ENCODE data around the gene RPN1.
"Not testable (repeated sequence)": the region's sequence is repeated elsewhere in the genome, so short reads cannot be mapped to it uniquely, and the experiment has no call there.

RPN1 gene

DNA sequence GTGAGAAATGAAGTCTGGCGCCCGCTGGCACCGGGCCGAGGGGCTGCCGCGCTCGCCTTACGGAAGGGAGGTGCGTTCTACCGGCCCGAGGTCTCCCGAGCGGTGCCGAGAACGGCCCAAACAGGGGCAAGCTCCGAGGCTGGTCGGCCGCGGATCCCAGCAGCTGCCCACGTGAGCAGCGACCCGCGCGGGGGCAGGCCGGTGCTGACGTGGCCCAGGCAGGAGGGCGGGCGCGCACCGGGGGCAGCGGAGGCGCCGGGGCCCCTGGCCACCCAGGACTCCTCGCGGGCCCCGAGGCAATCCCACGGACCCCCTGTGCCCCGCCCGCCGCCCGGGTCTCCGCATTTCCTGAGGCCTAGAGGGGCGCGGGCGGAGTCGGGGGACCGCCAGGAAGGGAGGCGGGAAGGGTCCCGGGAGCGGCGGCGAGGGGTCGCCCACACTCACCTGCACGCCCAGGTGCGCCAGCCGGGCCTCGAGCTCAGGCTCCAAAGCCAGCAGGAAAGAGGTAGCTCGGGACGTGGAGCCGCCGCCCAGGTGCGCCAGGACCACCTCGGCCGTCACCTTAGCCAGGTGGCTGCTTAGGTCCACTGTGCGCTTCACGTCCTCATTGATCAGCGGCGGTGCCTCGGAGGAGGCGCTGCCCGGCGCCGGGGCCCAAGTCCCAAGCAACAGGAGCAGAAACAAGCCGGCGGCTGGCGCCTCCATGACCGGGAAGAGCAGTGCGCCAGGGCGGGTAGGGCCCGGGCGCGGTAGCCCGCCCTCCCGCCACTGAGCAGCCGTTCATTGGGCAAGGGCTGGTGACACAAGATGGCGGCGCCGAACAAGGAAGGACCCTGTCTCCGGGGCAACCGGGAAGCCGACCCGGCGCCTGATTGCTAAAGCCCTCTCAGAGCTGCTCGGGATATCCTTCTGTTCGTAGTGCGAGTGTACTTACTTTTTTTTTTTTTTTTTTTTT, at the start of gene RPN1:
Gene RPN1 (minus strand): TSS at position 723 of the 955 bp plus-strand sequence. CDS start 18 bp downstream, at position 705.
- DNase-seq = peak; percentile 99

DNA sequence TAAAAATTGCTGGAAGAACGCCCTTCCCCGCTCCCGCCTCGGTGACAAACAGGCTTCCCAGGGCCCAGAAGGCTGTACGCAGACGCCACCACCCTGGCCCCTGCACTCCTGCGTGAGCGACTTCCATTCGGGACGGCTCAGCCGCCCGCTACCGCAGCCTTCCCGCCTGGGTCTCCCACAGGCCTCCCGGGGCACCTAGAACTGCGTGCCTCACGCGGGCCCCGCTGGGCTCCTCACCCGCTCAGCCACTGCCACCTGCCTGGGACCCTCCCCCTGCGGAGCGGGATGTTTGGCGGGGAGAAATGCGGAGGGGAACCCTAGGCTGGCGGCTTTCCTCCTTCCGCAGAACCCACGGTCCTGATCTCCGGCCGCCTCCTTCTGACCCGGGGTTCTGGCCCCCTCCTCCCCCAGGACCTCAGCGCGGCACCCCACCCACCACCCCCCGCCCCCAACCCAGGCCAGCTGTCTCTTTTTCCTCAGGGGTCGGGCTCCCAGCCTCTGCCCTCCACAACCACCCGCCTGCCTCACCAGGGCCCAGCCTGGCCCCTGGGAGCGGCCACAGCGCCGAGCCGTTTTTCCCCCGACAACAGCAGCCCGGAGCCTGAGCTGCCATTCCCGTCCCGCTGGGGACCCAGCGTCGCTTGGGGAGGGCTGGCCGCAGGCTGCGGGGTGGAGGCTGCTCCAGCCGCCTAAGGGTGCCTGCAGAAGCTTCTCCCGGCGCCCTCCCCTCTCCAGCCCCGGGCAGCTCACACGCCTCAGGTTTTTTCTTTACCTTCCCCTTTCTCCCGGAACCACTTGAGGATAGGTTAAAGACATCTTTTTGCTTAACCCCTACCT, 47.8 kb upstream of the RPN1 start:
- DNase-seq = peak; percentile 62

GRCh38 chr3:128697341-128697740, 46.7 kb upstream of the RPN1 start:
- peak; percentile 40 for DNase-seq

- DNase-seq = no peak
These were observed 43.1 kb upstream of the RPN1 start for GRCh38 chr3:128693696-128694095.

- no peak for DNase-seq
These were observed 38.4 kb upstream of the RPN1 start for GRCh38 chr3:128689060-128689459.

GRCh38 chr3:128686465-128686864, 35.8 kb upstream of the RPN1 start:
- DNase-seq = no peak

- no peak for DNase-seq
These were observed 34.5 kb upstream of the RPN1 start for GRCh38 chr3:128684986-128685726.

DNA sequence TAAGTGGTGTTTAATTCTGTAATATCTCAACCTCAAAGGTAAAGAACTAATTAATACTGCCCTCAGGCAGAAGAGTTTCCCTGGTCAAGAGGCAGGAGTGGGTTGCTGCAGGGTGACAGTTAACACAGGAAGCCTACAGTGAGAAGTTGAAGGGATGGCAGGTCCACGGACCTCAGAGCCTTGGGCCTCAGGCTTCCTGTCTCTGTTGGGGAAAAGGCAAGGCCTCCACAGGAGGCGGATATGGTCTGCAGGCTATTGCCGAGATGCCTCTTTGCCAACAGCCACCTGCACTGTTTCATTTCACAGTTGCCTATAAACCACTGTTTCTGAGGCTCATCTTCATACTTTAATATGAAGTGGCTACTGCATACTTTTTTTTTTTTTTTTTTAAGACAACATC, 33.3 kb upstream of the RPN1 start:
- DNase-seq = peak; percentile 74

DNA sequence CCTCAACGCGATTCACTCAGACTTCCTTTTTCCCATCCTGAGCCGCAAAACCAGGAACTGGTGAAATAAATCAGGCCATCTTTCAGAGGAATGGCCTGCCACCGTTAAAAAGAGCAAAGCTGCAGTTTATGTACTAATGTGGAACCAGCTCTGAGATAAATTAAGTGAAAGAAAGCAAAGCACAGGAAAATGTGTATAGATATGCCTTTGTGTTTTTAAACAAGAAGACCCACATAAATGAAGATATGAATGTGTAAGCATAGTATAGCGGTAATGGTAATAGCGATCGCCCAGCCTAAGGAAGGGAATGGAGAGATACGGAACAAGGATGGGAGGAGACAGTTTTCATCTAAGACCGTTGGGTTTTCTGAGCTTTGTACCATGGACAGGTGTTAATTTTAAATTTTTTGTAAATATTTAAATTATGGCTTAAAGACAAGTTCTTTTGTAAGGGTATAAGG, 30.8 kb upstream of the RPN1 start:
- DNase-seq = no peak

DNA sequence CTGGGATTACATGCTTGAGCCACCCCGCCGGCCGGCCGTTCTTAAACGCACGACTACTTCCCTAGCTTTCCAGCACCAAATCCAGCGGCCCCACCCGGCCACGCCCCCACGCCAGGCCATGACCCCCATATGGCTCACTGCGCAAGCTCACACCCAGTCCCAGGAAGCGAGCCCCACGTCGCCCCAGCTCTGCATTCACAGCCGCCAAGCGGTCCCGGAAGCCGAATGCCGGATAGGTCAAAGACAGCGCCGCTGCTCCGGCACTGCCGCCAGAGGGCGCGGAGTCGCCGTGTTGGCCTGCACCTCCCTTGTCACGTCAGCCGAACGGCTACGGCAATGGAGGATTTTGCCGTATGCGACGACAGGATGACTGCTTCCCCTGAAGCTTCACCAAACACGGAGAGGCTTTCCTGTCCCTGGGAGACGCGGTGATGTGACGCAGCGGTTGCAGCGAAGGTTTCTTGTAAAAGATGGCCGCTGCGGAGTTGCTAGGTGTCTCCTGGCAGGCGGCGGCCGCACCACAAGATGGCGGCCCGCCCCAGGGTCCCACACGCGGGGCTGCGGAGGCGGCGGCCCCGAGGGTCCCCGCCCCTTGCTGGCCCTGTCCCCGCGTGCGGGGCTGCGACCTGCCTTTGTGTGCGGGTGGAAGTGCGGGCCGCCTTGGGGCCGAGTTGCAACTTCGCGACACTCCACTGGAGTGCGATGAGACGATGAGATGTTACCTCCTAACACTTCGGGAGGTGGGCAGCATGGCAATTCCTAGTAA, 30.2 kb upstream of the RPN1 start:
- DNase-seq = peak; percentile 99

GRCh38 chr3:128679338-128679737, 28.7 kb upstream of the RPN1 start:
- DNase-seq = peak; percentile 37

DNA sequence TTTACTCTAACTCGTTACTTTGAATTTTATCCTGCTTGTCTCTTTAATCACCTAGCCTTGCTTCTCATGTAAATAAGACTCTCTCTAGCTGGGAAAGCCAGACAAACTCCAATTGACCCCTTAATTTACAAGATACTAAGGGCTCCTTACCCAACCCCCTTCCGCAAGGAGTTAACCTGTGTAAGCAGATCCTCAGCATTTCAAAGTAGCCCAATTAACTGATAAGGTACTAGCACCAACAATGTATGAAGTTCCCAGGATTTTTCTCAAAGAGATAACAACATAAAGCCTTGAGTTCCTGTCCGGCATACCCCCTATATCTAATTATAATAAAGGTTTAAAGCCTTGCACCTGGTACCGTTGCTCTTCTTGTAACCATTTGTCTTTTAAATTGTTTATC, 25.2 kb upstream of the RPN1 start:
- DNase-seq = not testable (repeated sequence)

DNA sequence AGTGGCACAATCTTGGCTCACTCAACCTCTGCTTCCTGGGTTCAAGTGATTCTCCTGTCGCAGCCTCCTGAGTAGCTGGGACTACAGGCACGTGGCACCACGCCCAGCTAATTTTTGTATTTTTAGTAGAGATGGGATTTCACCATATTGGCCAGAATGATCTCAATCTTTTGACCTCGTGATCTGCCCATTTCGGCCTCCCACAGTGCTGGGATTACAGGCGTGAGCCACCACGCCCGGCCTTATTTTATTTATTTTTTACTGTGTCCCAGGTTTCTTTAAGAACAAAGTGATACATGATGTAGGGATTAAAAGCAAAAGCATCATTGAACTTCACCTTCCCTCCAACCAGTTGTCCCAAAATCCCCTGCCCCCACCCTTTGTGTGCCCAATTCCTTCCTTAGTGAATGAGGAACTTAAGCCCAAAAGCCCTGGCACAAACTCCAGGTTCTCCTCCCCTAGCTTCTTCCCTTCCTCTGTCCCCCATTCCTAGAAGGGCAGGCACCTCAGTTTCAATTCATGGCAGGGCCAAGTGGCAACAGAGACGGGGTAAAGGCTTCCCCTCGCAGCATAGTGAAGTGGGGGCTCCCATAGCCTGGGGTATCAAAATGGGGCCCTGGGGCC, 23.7 kb upstream of the RPN1 start:
- DNase-seq = no peak

DNA sequence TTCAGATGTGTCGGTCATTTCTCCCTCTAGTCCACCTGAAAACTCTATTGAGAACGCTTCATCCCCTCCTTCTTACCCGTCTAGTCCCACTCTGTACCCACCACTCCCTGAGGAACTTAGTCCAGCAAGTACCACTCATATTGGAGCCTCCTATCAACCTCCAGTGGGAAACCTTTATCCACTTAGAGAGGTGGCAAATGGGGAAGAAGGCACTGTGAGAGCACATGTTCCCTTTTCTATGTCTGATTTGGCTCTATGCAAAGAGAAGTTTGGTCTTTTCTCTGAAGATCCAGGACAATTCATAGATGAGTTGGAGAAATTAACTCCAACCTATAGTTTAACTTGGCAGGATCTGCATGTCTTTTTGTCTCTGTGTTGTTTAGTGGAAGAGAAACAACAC, 17.0 kb upstream of the RPN1 start:
- DNase-seq = no peak

- peak; percentile 78 for DNase-seq
These were observed 14.9 kb upstream of the RPN1 start for GRCh38 chr3:128665362-128666021.

GRCh38 chr3:128663151-128663550, 12.5 kb upstream of the RPN1 start:
- no peak for DNase-seq

- DNase-seq = no peak
These were observed 4.9 kb upstream of the RPN1 start for GRCh38 chr3:128655531-128655930.

DNA sequence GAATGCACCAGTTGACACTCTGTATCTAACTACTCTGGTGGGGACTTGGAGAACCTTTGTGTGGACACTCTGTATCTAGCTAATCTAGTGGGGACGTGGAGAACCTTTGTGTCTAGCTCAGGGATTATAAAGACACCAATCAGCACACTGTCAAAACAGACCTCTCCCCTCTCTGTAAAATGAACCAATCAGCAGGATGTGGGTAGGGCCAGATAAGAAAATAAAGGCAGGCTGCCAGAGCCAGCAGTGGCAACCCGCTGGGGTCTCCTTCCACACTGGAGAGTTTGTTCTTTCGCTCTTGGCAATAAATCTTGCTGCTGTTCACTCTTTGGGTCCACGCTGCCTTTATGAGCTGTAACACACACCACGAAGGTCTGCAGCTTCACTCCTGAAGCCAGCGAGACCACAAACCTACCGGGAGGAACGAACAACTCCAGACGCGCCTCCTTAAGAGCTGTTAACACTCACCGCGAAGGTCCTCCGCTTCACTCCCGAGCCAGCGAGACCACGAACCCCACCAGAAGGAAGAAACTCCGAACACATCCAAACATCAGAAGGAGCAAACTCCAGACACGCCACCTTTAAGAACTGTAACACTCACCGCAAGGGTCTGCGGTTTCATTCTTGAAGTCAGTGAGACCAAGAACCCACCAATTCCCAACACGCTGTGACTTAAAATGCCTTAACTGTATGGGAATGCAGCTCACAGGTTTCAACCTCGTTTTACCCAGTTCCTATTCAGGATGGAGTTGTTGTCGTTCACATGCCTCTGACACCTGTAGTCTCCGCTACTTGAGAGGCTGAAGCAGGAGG, 3.6 kb upstream of the RPN1 start:
- DNase-seq = peak; percentile 86

GRCh38 chr3:128653383-128653992, 2.9 kb upstream of the RPN1 start:
- DNase-seq = peak; percentile 74

Measured in hematopoietic multipotent progenitor cell treated with erythropoietin and hydrocortisone succinate and interleukin-3 and kit ligand, for 4 days (in vitro differentiated cells).